HG02885 (cell line): ENCODE measurements around the gene LAMA2.
"Not testable (repeated sequence)": the region's sequence is repeated elsewhere in the genome, so short reads cannot be mapped to it uniquely, and the experiment has no call there.

Experiments
- ATAC-seq: cut with Tn5 transposase; IDR thresholded peaks from one replicate; pipeline ENCODE4 v1.9.1; 2021; ENCODE audit warnings: mild to moderate bottlenecking; ENCODE audit not compliant: unreplicated experiment, poor library complexity

The LAMA2 gene

GRCh38 chr6:129112591-129112990 lies 229.7 kb downstream of the LAMA2 start:
- no peak for ATAC-seq

- ATAC-seq, result no peak
These were observed 230.7 kb downstream of the LAMA2 start for GRCh38 chr6:129113637-129114036.

GRCh38 chr6:129114636-129115391 lies 231.9 kb downstream of the LAMA2 start:
- ATAC-seq, result no peak

- no peak for ATAC-seq
These were observed 232.5 kb downstream of the LAMA2 start for GRCh38 chr6:129115471-129115870.

- ATAC-seq, result no peak
These were observed 234.4 kb downstream of the LAMA2 start for GRCh38 chr6:129117355-129117754.

- no peak for ATAC-seq
These were observed 238.1 kb downstream of the LAMA2 start for GRCh38 chr6:129120856-129121638.

GRCh38 chr6:129124347-129124746 lies 241.4 kb downstream of the LAMA2 start:
- ATAC-seq, result no peak

GRCh38 chr6:129130106-129130505 lies 247.2 kb downstream of the LAMA2 start:
- ATAC-seq, result no peak

GRCh38 chr6:129130959-129131681 lies 248.2 kb downstream of the LAMA2 start:
- no peak for ATAC-seq

- ATAC-seq, result no peak
These were observed 250.8 kb downstream of the LAMA2 start for GRCh38 chr6:129133770-129134192.

GRCh38 chr6:129134535-129134934 lies 251.6 kb downstream of the LAMA2 start:
- ATAC-seq, result no peak

GRCh38 chr6:129135451-129135850 lies 252.5 kb downstream of the LAMA2 start:
- no peak for ATAC-seq

GRCh38 chr6:129136751-129137150 lies 253.8 kb downstream of the LAMA2 start:
- no peak for ATAC-seq

- no peak for ATAC-seq
These were observed 255.9 kb downstream of the LAMA2 start for GRCh38 chr6:129138739-129139405.

GRCh38 chr6:129140526-129140925 lies 257.6 kb downstream of the LAMA2 start:
- no peak for ATAC-seq

GRCh38 chr6:129141499-129141898 lies 258.6 kb downstream of the LAMA2 start:
- ATAC-seq, result no peak

GRCh38 chr6:129146902-129147301 lies 264.0 kb downstream of the LAMA2 start:
- no peak for ATAC-seq

- no peak for ATAC-seq
These were observed 267.6 kb downstream of the LAMA2 start for GRCh38 chr6:129150507-129150906.

- no peak for ATAC-seq
These were observed 270.3 kb downstream of the LAMA2 start for GRCh38 chr6:129153257-129153656.

GRCh38 chr6:129159242-129159641 lies 276.3 kb downstream of the LAMA2 start:
- not testable (repeated sequence) for ATAC-seq
